H9 (cell line): ENCODE data around the gene DLGAP4. TPM values are rescaled to one million over a fixed set of nuclear protein-coding genes. Genes with fewer than 3 reads are reported as not detected.

Source experiments
- DNase-seq: peaks from one replicate; pipeline ENCODE4 v3.0.0-alpha.2; 2017
- H2AFZ ChIP-seq: one replicate; pipeline ENCODE4 v1.6.1; 2013; ENCODE audit warnings: mild to moderate bottlenecking, low read length, control low read depth, moderate library complexity
- H2AK5ac ChIP-seq: 2 replicates; pipeline ENCODE4 v1.6.1; 2013; ENCODE audit warnings: low read length, control low read depth, mixed read lengths; ENCODE audit not compliant: insufficient read length
- H2BK120ac ChIP-seq: one replicate; pipeline ENCODE4 v1.6.1; 2013; ENCODE audit warnings: low read depth, mild to moderate bottlenecking, low read length, control low read depth, inconsistent platforms; ENCODE audit not compliant: poor library complexity, severe bottlenecking
- H2BK12ac ChIP-seq: 2 replicates; pipeline ENCODE4 v1.6.1; 2013; ENCODE audit warnings: low read length, control low read depth, mixed read lengths, low read depth; ENCODE audit not compliant: insufficient read length
- H2BK15ac ChIP-seq: 2 replicates; pipeline ENCODE4 v1.6.1; 2013; ENCODE audit warnings: low read depth, low read length, control low read depth
- H2BK20ac ChIP-seq: one replicate; pipeline ENCODE4 v1.6.1; 2013; ENCODE audit warnings: low read depth, mild to moderate bottlenecking, low read length, control low read depth, inconsistent platforms; ENCODE audit not compliant: poor library complexity, severe bottlenecking
- H2BK5ac ChIP-seq: 2 replicates; pipeline ENCODE4 v1.6.1; 2013; ENCODE audit warnings: low read length, control low read depth, mixed read lengths; ENCODE audit not compliant: insufficient read length
- H3K14ac ChIP-seq: 2 replicates; pipeline ENCODE4 v1.6.1; 2013; ENCODE audit warnings: low read length, control low read depth; ENCODE audit not compliant: insufficient read depth
- H3K18ac ChIP-seq: 2 replicates; pipeline ENCODE4 v1.6.1; 2013; ENCODE audit warnings: low read depth, mild to moderate bottlenecking, mixed read lengths, low read length, control low read depth; ENCODE audit not compliant: insufficient read length
- H3K23ac ChIP-seq: 2 replicates; pipeline ENCODE4 v1.6.1; 2013; ENCODE audit warnings: low read length, control low read depth, mixed read lengths, low read depth; ENCODE audit not compliant: insufficient read length
- H3K23me2 ChIP-seq: 2 replicates; pipeline ENCODE4 v1.6.1; 2013; ENCODE audit warnings: low read depth, mild to moderate bottlenecking, mixed read lengths, low read length, control low read depth; ENCODE audit not compliant: insufficient read length, poor library complexity, severe bottlenecking
- H3K27ac ChIP-seq: 2 replicates; pipeline ENCODE4 v1.5.1; 2013; ENCODE audit warnings: low read length, control low read depth, mixed read lengths, low read depth; ENCODE audit not compliant: insufficient read length
- H3K27me3 ChIP-seq: 2 replicates; pipeline ENCODE4 v1.6.1; 2013; ENCODE audit warnings: low read length, control low read depth, inconsistent platforms; ENCODE audit not compliant: insufficient read depth
- H3K4ac ChIP-seq: 2 replicates; pipeline ENCODE4 v1.6.1; 2013; ENCODE audit warnings: low read depth, mild to moderate bottlenecking, control low read depth, inconsistent platforms, low read length, moderate library complexity
- H3K4me1 ChIP-seq: 2 replicates; pipeline ENCODE4 v1.6.1; 2013; ENCODE audit warnings: low read length, control low read depth, inconsistent platforms; ENCODE audit not compliant: insufficient read depth
- H3K4me2 ChIP-seq: 2 replicates; pipeline ENCODE4 v1.6.1; 2013; ENCODE audit warnings: low read length, control low read depth, mixed read lengths; ENCODE audit not compliant: insufficient read length, insufficient read depth
- H3K56ac ChIP-seq: 2 replicates; pipeline ENCODE4 v1.6.1; 2013; ENCODE audit warnings: low read depth, mild to moderate bottlenecking, mixed read lengths, low read length, control low read depth; ENCODE audit not compliant: insufficient read length
- H3K79me1 ChIP-seq: 2 replicates; pipeline ENCODE4 v1.6.1; 2013; ENCODE audit warnings: low read depth, mild to moderate bottlenecking, moderate library complexity, low read length, control low read depth, inconsistent platforms; ENCODE audit not compliant: insufficient read depth, poor library complexity, severe bottlenecking
- H3K79me2 ChIP-seq: 2 replicates; pipeline ENCODE4 v1.6.1; 2013; ENCODE audit warnings: low read length, control low read depth, inconsistent platforms; ENCODE audit not compliant: insufficient read depth
- H3K9ac ChIP-seq: 2 replicates; pipeline ENCODE4 v1.6.1; 2013; ENCODE audit warnings: low read length, control low read depth, mixed read lengths; ENCODE audit not compliant: insufficient read length; ENCODE audit errors: extremely low read depth
- H3K9me3 ChIP-seq: one replicate; pipeline ENCODE4 v1.6.1; 2013; ENCODE audit warnings: low read depth, low read length, inconsistent platforms; ENCODE audit not compliant: control insufficient read depth
- H3T11ph ChIP-seq: one replicate; pipeline ENCODE4 v1.6.1; 2013; ENCODE audit warnings: mild to moderate bottlenecking, low read length, control low read depth, inconsistent platforms
- H4K20me1 ChIP-seq: one replicate; pipeline ENCODE4 v1.6.1; 2013; ENCODE audit not compliant: control insufficient read depth, insufficient read length, insufficient read depth
- H4K5ac ChIP-seq: 2 replicates; pipeline ENCODE4 v1.6.1; 2013; ENCODE audit warnings: low read depth, mild to moderate bottlenecking, mixed read lengths, low read length, control low read depth; ENCODE audit not compliant: insufficient read length
- H4K8ac ChIP-seq: replicated peaks from 2 replicates; pipeline ENCODE4 v1.6.1; 2013; ENCODE audit warnings: low read length, control low read depth, mixed read lengths, low read depth; ENCODE audit not compliant: insufficient read length
- H4K91ac ChIP-seq: 2 replicates; pipeline ENCODE4 v1.6.1; 2013; ENCODE audit warnings: low read depth, mild to moderate bottlenecking, moderate library complexity, mixed read lengths, low read length, control low read depth; ENCODE audit not compliant: insufficient read length
- H3K27ac Mint-ChIP-seq, 3 experiments: 2 replicates in 2 of 3; 3 replicates in 1 of 3; pipeline ENCODE4 v1.8.0; 2020 to 2021; ENCODE audit warnings: mixed read lengths in 3 of 3, mild to moderate bottlenecking in 1 of 3, moderate library complexity in 1 of 3
- H3K27me3 Mint-ChIP-seq: 2 replicates; pipeline ENCODE4 v1.8.0; 2021; ENCODE audit warnings: low read depth, mild to moderate bottlenecking, moderate library complexity, mixed read lengths
- H3K36me3 Mint-ChIP-seq, 3 experiments: 2 replicates in 2 of 3; 3 replicates in 1 of 3; pipeline ENCODE4 v1.8.0; 2020 to 2021; ENCODE audit warnings: low read depth in 3 of 3, mixed read lengths in 3 of 3; ENCODE audit not compliant: insufficient read depth in 1 of 3
- H3K4me1 Mint-ChIP-seq, 2 experiments: 2 replicates each; pipeline ENCODE4 v1.8.0; 2020; ENCODE audit warnings: mixed read lengths in 2 of 2
- H3K4me3 Mint-ChIP-seq, 2 experiments: 2 replicates in 1 of 2; 3 replicates in 1 of 2; pipeline ENCODE4 v1.8.0; 2020 to 2021; ENCODE audit warnings: mild to moderate bottlenecking in 2 of 2, mixed read lengths in 2 of 2, moderate library complexity in 1 of 2
- H3K9me3 Mint-ChIP-seq, 2 experiments: 2 replicates in 1 of 2; 3 replicates in 1 of 2; pipeline ENCODE4 v1.8.0; 2020; ENCODE audit warnings: mild to moderate bottlenecking in 2 of 2, mixed read lengths in 2 of 2, moderate library complexity in 1 of 2
- WGBS: extraction: QIAGEN DNeasy Blood & Tissue Kit; methylation state at CpG from one replicate; pipeline ENCODE4 v1.1.7; 2013; ENCODE audit warnings: missing lambda C conversion rate, low lambda C conversion rate, mixed read lengths; ENCODE audit not compliant: insufficient read length; ENCODE audit errors: extremely low coverage; 5-methylcytosine and 5-hydroxymethylcytosine counted together
- total RNA-seq: library from RNA; stranded (reverse); gene quantifications from 2 replicates; pipeline ENCODE4 v1.2.1, GENCODE V29; 2021
- TF ChIP-seq, protein P1 (sequence below): fragments of 200-600 bp; sonication (generic); conservative IDR thresholded peaks from 3 replicates; pipeline ENCODE4 v1.8.0; 2021; ENCODE audit warnings: antibody characterized with exemption, mild to moderate bottlenecking

DLGAP4 gene
- total RNA-seq, 1 experiment from 2014 or later: 48.0 TPM

DNA sequence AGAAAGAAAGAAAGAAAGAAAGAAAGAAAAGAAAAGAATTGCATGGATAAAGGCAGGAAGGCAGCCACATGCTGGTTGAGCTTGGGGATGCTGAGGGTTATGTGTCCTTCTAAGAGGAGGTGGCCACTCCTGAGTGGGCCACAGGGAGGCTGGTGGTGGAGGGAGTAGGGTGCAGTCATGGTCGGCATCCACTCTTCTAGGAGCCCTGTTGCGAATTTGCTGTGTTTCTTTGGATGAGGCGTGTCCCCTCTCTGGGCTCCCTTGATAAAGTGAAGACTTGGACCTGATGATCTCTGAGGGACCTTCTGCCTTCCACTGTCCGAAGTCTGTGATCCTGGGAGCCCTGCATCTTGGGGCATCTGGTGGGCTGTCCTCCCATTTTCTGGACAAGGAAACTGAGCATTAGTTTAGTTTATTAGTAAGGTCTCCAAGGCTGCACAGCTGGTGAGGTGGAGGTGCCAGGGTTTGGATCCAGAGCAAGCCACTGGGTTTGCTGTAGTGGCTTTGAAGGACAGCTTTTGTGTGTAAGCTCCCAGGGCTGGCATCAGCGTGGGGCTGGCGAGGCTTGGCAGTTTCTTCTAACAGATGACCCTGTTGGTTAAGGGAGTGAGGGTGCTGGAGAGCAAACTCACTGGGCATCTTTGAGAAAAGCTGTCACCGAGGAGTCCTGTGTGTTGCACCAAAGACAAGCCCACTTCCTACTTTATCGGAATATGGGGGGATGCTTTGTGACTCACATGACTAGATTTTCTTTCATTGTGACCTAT, 4.3 kb downstream of the DLGAP4 start:
- no CpG with 5 or more reads among the region's 8 CpGs for WGBS

More for the DNA sequence above, 4.3 kb downstream of the DLGAP4 start:
- Histone ChIP-seq H3K23ac (no peak overlapping the region), H3K4ac (no peak overlapping the region), H3K9ac (no peak overlapping the region), H2BK120ac (no peak overlapping the region), H4K20me1 (peaks cover 3% of the 10 kb centered on the region), H3K14ac (no peak overlapping the region), H3K79me2 (no peaks in the 10 kb centered on the region), H3K9me3 (no peaks in the 10 kb centered on the region), H3T11ph (no peak overlapping the region), H3K79me1 (no peaks in the 10 kb centered on the region), H3K4me2 (no peak overlapping the region), H2AFZ (no peak overlapping the region), H4K8ac (no peak overlapping the region), H2BK5ac (no peak overlapping the region), H3K27me3 (peaks cover 2% of the 10 kb centered on the region; the same call in 1 of the 2 replicates), H4K91ac (no peak overlapping the region), H2BK20ac (no peak overlapping the region), H2AK5ac (no peak overlapping the region), H3K18ac (no peak overlapping the region), H2BK15ac (no peak overlapping the region), H3K4me1 (no peaks in the 10 kb centered on the region), H3K23me2 (peaks cover 11% of the 10 kb centered on the region), H3K27ac (no peak overlapping the region), H2BK12ac (no peak overlapping the region), H4K5ac (no peak overlapping the region), H3K56ac (no peak overlapping the region)
- no peaks in the 10 kb centered on the region for H3K9me3 Mint-ChIP-seq
- peaks cover 4 to 17% of the 10 kb centered on the region in 2 experiments for H3K4me1 Mint-ChIP-seq
- H3K4me3 Mint-ChIP-seq: no peak overlapping the region
- TF ChIP-seq, protein P1, sequence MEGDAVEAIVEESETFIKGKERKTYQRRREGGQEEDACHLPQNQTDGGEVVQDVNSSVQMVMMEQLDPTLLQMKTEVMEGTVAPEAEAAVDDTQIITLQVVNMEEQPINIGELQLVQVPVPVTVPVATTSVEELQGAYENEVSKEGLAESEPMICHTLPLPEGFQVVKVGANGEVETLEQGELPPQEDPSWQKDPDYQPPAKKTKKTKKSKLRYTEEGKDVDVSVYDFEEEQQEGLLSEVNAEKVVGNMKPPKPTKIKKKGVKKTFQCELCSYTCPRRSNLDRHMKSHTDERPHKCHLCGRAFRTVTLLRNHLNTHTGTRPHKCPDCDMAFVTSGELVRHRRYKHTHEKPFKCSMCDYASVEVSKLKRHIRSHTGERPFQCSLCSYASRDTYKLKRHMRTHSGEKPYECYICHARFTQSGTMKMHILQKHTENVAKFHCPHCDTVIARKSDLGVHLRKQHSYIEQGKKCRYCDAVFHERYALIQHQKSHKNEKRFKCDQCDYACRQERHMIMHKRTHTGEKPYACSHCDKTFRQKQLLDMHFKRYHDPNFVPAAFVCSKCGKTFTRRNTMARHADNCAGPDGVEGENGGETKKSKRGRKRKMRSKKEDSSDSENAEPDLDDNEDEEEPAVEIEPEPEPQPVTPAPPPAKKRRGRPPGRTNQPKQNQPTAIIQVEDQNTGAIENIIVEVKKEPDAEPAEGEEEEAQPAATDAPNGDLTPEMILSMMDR: no peak
- H3K27me3 Mint-ChIP-seq: peaks cover 60% of the 10 kb centered on the region
- no peak for DNase-seq
- H3K27ac Mint-ChIP-seq: no peak overlapping the region
- no peaks in the 10 kb centered on the region; a peak in 1 of 7 replicates for H3K36me3 Mint-ChIP-seq
